OCI-LY3 (cell line): Measurements from ENCODE around the gene PLEKHA7.
"Not testable (repeated sequence)": the region's sequence is repeated elsewhere in the genome, so short reads cannot be mapped to it uniquely, and the experiment has no call there.

Experiments
- CTCF ChIP-seq: fragments of 200-600, 300-600 bp; sonication (generic); IDR thresholded peaks from 2 replicates; pipeline ENCODE4 v1.5.1; 2014; ENCODE audit warnings: antibody characterized with exemption, low read length, low read depth
- EZH2phosphoT487 ChIP-seq: fragments of 200-600 bp; shearing (Covaris generic); IDR thresholded peaks from 2 replicates; pipeline ENCODE4 v1.6.1; 2018; ENCODE audit warnings: antibody characterized with exemption, mixed run types, low read depth

GRCh38 chr11:16962589-16962988 is 51.6 kb downstream of the PLEKHA7 start:
- not testable (repeated sequence) for TF ChIP-seq CTCF, EZH2phosphoT487
